ENCODE measurements around the gene DNAJB8.

DNAJB8 gene

DNA sequence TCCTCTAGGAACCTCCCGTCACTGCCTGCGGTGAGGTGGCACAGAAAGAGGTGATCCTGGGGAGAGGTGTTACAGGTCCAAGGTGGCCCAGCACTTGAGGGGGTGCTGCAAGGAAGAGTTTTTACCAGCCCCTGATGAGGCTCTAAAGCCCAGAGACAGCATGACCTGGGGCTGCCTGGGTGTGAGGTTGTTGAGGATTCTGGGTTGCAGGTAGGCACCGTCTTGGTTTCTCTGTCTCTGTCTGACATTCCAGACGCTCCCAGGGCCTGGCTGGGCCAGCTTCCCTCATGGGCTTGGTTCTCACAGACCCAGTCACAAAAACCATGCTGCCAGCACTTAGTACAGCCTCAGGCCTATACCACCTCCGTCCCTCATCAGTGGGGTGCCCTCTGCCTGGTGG, 31.1 kb downstream of the DNAJB8 start:
- Histone ChIP-seq H3K4me1 (ENCODE audit: control extremely low read depth in 1 of 4, control insufficient read depth in 4 of 4, insufficient read depth in 4 of 4, low read length in 3 of 4) (peaks cover 0 to 13% (median 9%) of the 10 kb centered on the region in 4 experiments), H3K4me3 (ENCODE audit: control insufficient read depth in 1 of 7, extremely low read depth in 1 of 7, insufficient read depth in 4 of 7, low read depth in 2 of 7, low read length in 6 of 7) (no peak overlapping the region), H3K36me3 (ENCODE audit: control insufficient read depth in 4 of 4, insufficient read depth in 4 of 4, low read length in 3 of 4) (no peaks in the 10 kb centered on the region), H3K27me3 (replicated peaks in 2 of 5; ENCODE audit: control insufficient read depth in 4 of 5, insufficient read depth in 5 of 5, low read length in 4 of 5) (peaks cover 0 to 31% (median 11%) of the 10 kb centered on the region in 5 experiments), H3K9me3 (ENCODE audit: control extremely low read depth in 1 of 5, control insufficient read depth in 4 of 5, insufficient read depth in 2 of 5, low read depth in 1 of 5, low read length in 4 of 5) (no peaks in the 10 kb centered on the region), H3K27ac (ENCODE audit: insufficient read depth in 1 of 2, low read depth in 1 of 2, low read length in 2 of 2, poor library complexity in 1 of 2, severe bottlenecking in 2 of 2) (no peak overlapping the region)
- ChIA-PET POLR2A (no interaction called here), CTCF (interaction anchor here (1.2 to 5.3 kb wide), 10 partner anchors 8 to 149 kb away, joined by 4 to 31 read pairs (median 6); partner anchors contain the start of gene GATA2)
- 100% methylated on average over 5 of the region's 5 CpGs for WGBS (ENCODE audit: insufficient coverage)
- no peak for DNase-seq

- Histone ChIP-seq H3K4me3 (ENCODE audit: control insufficient read depth in 1 of 7, extremely low read depth in 1 of 7, insufficient read depth in 4 of 7, low read depth in 2 of 7, low read length in 6 of 7) (no peak overlapping the region), H3K27me3 (replicated peaks in 2 of 5; ENCODE audit: control insufficient read depth in 4 of 5, insufficient read depth in 5 of 5, low read length in 4 of 5) (peaks cover 0 to 32% (median 11%) of the 10 kb centered on the region in 5 experiments), H3K4me1 (ENCODE audit: control extremely low read depth in 1 of 4, control insufficient read depth in 4 of 4, insufficient read depth in 4 of 4, low read length in 3 of 4) (peaks cover 0 to 13% (median 9%) of the 10 kb centered on the region in 4 experiments), H3K9me3 (ENCODE audit: control extremely low read depth in 1 of 5, control insufficient read depth in 4 of 5, insufficient read depth in 2 of 5, low read depth in 1 of 5, low read length in 4 of 5) (no peaks in the 10 kb centered on the region), H3K27ac (ENCODE audit: insufficient read depth in 1 of 2, low read depth in 1 of 2, low read length in 2 of 2, poor library complexity in 1 of 2, severe bottlenecking in 2 of 2) (no peak overlapping the region), H3K36me3 (ENCODE audit: control insufficient read depth in 4 of 4, insufficient read depth in 4 of 4, low read length in 3 of 4) (no peaks in the 10 kb centered on the region)
- DNase-seq = no peak
- POLR2A ChIA-PET = interaction anchor here (0.6 to 0.9 kb wide), 2 partner anchors 49 to 58 kb away, joined by 3 to 4 read pairs; partner anchors contain the start of gene GATA2
- whole genome bisulfite sequencing (ENCODE audit: insufficient coverage) = 96% methylated on average over 4 of the region's 6 CpGs
- CTCF ChIA-PET = interaction anchor here (1.2 to 5.3 kb wide), 12 partner anchors 8 to 172 kb away, joined by 3 to 31 read pairs (median 5); partner anchors contain the start of gene GATA2
Measured at GRCh38 chr3:128435058-128435457, 31.6 kb downstream of the DNAJB8 start.

- H3K27ac ChIP-seq (ENCODE audit: insufficient read depth in 1 of 2, low read depth in 1 of 2, low read length in 2 of 2, poor library complexity in 1 of 2, severe bottlenecking in 2 of 2) = no peak overlapping the region
- peaks cover 0 to 32% (median 11%) of the 10 kb centered on the region in 5 experiments for H3K27me3 ChIP-seq (replicated peaks in 2 of 5; ENCODE audit: control insufficient read depth in 4 of 5, insufficient read depth in 5 of 5, low read length in 4 of 5)
- 100% methylated on average over 1 of the region's 2 CpGs for WGBS (ENCODE audit: insufficient coverage)
- no peak overlapping the region for H3K4me3 ChIP-seq (ENCODE audit: control insufficient read depth in 1 of 7, extremely low read depth in 1 of 7, insufficient read depth in 4 of 7, low read depth in 2 of 7, low read length in 6 of 7)
- POLR2A ChIA-PET = interaction anchor here (0.9 kb wide), 1 partner anchor 59 kb away, joined by 4 read pairs; the partner anchor contains the start of gene GATA2
- CTCF ChIA-PET = interaction anchor here (0.9 to 5.3 kb wide), 10 partner anchors 9 to 172 kb away, joined by 3 to 31 read pairs (median 4); partner anchors contain the start of gene GATA2
- peaks cover 0 to 13% (median 9%) of the 10 kb centered on the region in 4 experiments for H3K4me1 ChIP-seq (ENCODE audit: control extremely low read depth in 1 of 4, control insufficient read depth in 4 of 4, insufficient read depth in 4 of 4, low read length in 3 of 4)
- H3K36me3 ChIP-seq (ENCODE audit: control insufficient read depth in 4 of 4, insufficient read depth in 4 of 4, low read length in 3 of 4) = no peaks in the 10 kb centered on the region
- DNase-seq = no peak
- H3K9me3 ChIP-seq (ENCODE audit: control extremely low read depth in 1 of 5, control insufficient read depth in 4 of 5, insufficient read depth in 2 of 5, low read depth in 1 of 5, low read length in 4 of 5) = no peaks in the 10 kb centered on the region
Measured at GRCh38 chr3:128434524-128434923, 32.2 kb downstream of the DNAJB8 start.

- Histone ChIP-seq H3K36me3 (ENCODE audit: control insufficient read depth in 4 of 4, insufficient read depth in 4 of 4, low read length in 3 of 4) (no peaks in the 10 kb centered on the region), H3K9me3 (ENCODE audit: control extremely low read depth in 1 of 5, control insufficient read depth in 4 of 5, insufficient read depth in 2 of 5, low read depth in 1 of 5, low read length in 4 of 5) (no peaks in the 10 kb centered on the region), H3K27ac (ENCODE audit: insufficient read depth in 1 of 2, low read depth in 1 of 2, low read length in 2 of 2, poor library complexity in 1 of 2, severe bottlenecking in 2 of 2) (no peak overlapping the region), H3K27me3 (replicated peaks in 2 of 5; ENCODE audit: control insufficient read depth in 4 of 5, insufficient read depth in 5 of 5, low read length in 4 of 5) (peaks cover 0 to 32% (median 11%) of the 10 kb centered on the region in 5 experiments), H3K4me3 (ENCODE audit: control insufficient read depth in 1 of 7, extremely low read depth in 1 of 7, insufficient read depth in 4 of 7, low read depth in 2 of 7, low read length in 6 of 7) (no peak overlapping the region), H3K4me1 (ENCODE audit: control extremely low read depth in 1 of 4, control insufficient read depth in 4 of 4, insufficient read depth in 4 of 4, low read length in 3 of 4) (peaks cover 0 to 13% (median 9%) of the 10 kb centered on the region in 4 experiments)
- no peak for DNase-seq
- POLR2A ChIA-PET = no interaction called here
- CTCF ChIA-PET = interaction anchor here (0.9 to 5.3 kb wide), 10 partner anchors 8 to 173 kb away, joined by 3 to 31 read pairs (median 4); partner anchors contain the start of gene GATA2
- WGBS (ENCODE audit: insufficient coverage) = 71% methylated on average over 1 of the region's 2 CpGs
Measured at GRCh38 chr3:128433837-128434165, 32.9 kb downstream of the DNAJB8 start.

- peaks cover 0 to 32% (median 11%) of the 10 kb centered on the region in 5 experiments for H3K27me3 ChIP-seq (replicated peaks in 2 of 5; ENCODE audit: control insufficient read depth in 4 of 5, insufficient read depth in 5 of 5, low read length in 4 of 5)
- POLR2A ChIA-PET = interaction anchor here (0.6 kb wide), 1 partner anchor 36 kb away, joined by 3 read pairs; no protein-coding TSS in a partner anchor
Measured at GRCh38 chr3:128432971-128433836, 33.5 kb downstream of the DNAJB8 start.

GRCh38 chr3:128432301-128432970, 34.3 kb downstream of the DNAJB8 start:
- Histone ChIP-seq H3K36me3 (ENCODE audit: control insufficient read depth in 4 of 4, insufficient read depth in 4 of 4, low read length in 3 of 4) (no peaks in the 10 kb centered on the region), H3K9me3 (ENCODE audit: control extremely low read depth in 1 of 5, control insufficient read depth in 4 of 5, insufficient read depth in 2 of 5, low read depth in 1 of 5, low read length in 4 of 5) (no peaks in the 10 kb centered on the region), H3K27ac (ENCODE audit: insufficient read depth in 1 of 2, low read depth in 1 of 2, low read length in 2 of 2, poor library complexity in 1 of 2, severe bottlenecking in 2 of 2) (no peak overlapping the region), H3K4me1 (ENCODE audit: control extremely low read depth in 1 of 4, control insufficient read depth in 4 of 4, insufficient read depth in 4 of 4, low read length in 3 of 4) (peaks cover 0 to 13% (median 9%) of the 10 kb centered on the region in 4 experiments), H3K27me3 (replicated peaks in 2 of 5; ENCODE audit: control insufficient read depth in 4 of 5, insufficient read depth in 5 of 5, low read length in 4 of 5) (peaks cover 0 to 32% (median 11%) of the 10 kb centered on the region in 5 experiments), H3K4me3 (ENCODE audit: control insufficient read depth in 1 of 7, extremely low read depth in 1 of 7, insufficient read depth in 4 of 7, low read depth in 2 of 7, low read length in 6 of 7) (peak overlapping the region in 3 of 7 experiments; percentile 46 to 63 (median 57))
- ChIA-PET POLR2A (interaction anchor here (0.6 kb wide), 1 partner anchor 140 kb away, joined by 3 read pairs; no protein-coding TSS in a partner anchor), CTCF (interaction anchor here (0.9 to 5.3 kb wide), 9 partner anchors 10 to 181 kb away, joined by 3 to 31 read pairs (median 4); partner anchors contain the start of gene GATA2)
- DNase-seq = peak in 1 of 3 donors; percentile 17
- WGBS (ENCODE audit: insufficient coverage) = 11% methylated on average over 29 of the region's 43 CpGs

More at GRCh38 chr3:128432971-128433836, 33.5 kb downstream of the DNAJB8 start:
- CTCF ChIA-PET = interaction anchor here (0.9 to 5.3 kb wide), 10 partner anchors 9 to 180 kb away, joined by 3 to 31 read pairs (median 4); partner anchors contain the start of gene GATA2
- Histone ChIP-seq H3K27ac (ENCODE audit: insufficient read depth in 1 of 2, low read depth in 1 of 2, low read length in 2 of 2, poor library complexity in 1 of 2, severe bottlenecking in 2 of 2) (no peak overlapping the region), H3K9me3 (ENCODE audit: control extremely low read depth in 1 of 5, control insufficient read depth in 4 of 5, insufficient read depth in 2 of 5, low read depth in 1 of 5, low read length in 4 of 5) (no peaks in the 10 kb centered on the region), H3K36me3 (ENCODE audit: control insufficient read depth in 4 of 4, insufficient read depth in 4 of 4, low read length in 3 of 4) (no peaks in the 10 kb centered on the region), H3K4me3 (ENCODE audit: control insufficient read depth in 1 of 7, extremely low read depth in 1 of 7, insufficient read depth in 4 of 7, low read depth in 2 of 7, low read length in 6 of 7) (peak overlapping the region in 6 of 7 experiments; percentile 2 to 63 (median 43)), H3K4me1 (ENCODE audit: control extremely low read depth in 1 of 4, control insufficient read depth in 4 of 4, insufficient read depth in 4 of 4, low read length in 3 of 4) (peaks cover 0 to 13% (median 9%) of the 10 kb centered on the region in 4 experiments)
- DNase-seq = peak in 2 of 3 donors; percentile 33 to 54
- WGBS (ENCODE audit: insufficient coverage) = 11% methylated on average over 33 of the region's 53 CpGs

Measured in common myeloid progenitor, CD34-positive (primary cell).